HFF-Myc (cell line): ENCODE measurements around the gene ACER3.

Experiments used
- DNase-seq: peaks from one replicate; pipeline ENCODE4 v3.0.0-alpha.2; 2011; ENCODE audit warnings: low read depth; ENCODE audit errors: extremely low read depth
- H3K4me3 ChIP-seq: replicated peaks from 2 replicates; pipeline ENCODE4 v1.5.1; 2011; ENCODE audit warnings: low read depth, mild to moderate bottlenecking, control low read depth, low read length
- TF ChIP-seq, protein P1 (sequence below): IDR thresholded peaks from 2 replicates; pipeline ENCODE4 v1.5.1; 2012; ENCODE audit warnings: mild to moderate bottlenecking, low read depth, low read length, control low read depth; ENCODE audit errors: missing control alignments

The ACER3 gene

DNA sequence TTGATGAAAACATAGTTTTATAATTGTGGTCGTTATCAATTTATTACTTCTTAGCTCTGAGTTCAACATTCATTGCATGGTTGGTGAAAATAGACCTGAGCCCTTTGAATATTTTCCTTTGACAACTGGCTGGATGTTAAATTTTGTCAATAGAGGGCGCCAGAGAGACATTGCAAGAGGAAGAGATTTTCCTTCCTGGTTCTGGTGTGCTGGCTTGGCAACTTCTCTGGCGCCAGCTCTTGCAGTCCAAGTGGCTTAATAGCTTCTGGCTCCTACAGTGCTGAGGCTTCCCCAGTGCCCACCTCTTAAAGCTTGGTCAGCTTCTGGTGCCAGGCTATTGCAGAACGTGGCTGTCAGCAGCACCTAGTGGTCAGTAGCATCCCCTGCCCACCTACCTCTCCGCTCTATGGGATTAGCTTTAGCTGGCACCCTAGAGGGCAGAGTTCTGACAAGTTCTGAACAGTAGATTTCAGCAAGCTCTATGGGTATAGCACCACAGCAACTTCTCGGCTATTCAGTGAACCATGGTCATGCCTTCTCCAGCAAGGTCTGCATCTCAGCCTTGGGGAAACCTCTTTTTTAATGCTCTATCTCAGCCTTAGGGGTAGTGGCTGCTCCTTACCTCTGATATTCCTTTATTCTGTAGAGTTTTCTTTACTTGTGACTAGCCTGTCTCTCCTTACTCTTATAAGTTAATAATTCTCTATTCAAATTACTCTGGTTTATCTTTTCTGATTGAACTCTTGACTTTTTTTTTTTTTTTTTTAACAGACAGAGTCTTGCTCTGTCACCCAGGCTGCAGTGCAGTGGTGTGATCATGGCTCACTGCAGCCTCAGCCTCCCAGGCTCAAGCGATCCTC, 59.4 kb downstream of the ACER3 start:
- no peak overlapping the region for H3K4me3 ChIP-seq
- TF ChIP-seq, protein P1, sequence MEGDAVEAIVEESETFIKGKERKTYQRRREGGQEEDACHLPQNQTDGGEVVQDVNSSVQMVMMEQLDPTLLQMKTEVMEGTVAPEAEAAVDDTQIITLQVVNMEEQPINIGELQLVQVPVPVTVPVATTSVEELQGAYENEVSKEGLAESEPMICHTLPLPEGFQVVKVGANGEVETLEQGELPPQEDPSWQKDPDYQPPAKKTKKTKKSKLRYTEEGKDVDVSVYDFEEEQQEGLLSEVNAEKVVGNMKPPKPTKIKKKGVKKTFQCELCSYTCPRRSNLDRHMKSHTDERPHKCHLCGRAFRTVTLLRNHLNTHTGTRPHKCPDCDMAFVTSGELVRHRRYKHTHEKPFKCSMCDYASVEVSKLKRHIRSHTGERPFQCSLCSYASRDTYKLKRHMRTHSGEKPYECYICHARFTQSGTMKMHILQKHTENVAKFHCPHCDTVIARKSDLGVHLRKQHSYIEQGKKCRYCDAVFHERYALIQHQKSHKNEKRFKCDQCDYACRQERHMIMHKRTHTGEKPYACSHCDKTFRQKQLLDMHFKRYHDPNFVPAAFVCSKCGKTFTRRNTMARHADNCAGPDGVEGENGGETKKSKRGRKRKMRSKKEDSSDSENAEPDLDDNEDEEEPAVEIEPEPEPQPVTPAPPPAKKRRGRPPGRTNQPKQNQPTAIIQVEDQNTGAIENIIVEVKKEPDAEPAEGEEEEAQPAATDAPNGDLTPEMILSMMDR: peak; percentile 91
- DNase-seq: peak; percentile 60

DNA sequence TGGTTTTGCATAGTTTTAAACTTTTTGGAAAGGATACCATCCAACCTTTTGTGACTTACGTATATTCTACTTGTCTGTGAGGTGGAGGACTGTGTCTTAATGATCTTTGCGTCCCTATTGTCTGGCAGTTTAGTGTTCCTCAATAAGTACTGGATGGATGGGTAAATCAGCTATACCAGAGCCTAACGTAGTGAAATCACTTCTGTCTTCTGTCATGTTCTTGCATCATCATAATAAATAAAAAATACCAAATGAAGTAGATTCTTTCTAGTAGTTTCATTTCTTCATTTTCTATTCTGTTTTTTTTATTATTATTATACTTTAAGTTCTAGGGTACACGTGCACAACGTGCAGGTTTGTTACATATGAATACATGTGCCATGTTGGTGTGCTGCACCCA, 66.4 kb downstream of the ACER3 start:
- TF ChIP-seq, protein P1: no peak
- no peak for DNase-seq
- H3K4me3 ChIP-seq: no peak overlapping the region

DNA sequence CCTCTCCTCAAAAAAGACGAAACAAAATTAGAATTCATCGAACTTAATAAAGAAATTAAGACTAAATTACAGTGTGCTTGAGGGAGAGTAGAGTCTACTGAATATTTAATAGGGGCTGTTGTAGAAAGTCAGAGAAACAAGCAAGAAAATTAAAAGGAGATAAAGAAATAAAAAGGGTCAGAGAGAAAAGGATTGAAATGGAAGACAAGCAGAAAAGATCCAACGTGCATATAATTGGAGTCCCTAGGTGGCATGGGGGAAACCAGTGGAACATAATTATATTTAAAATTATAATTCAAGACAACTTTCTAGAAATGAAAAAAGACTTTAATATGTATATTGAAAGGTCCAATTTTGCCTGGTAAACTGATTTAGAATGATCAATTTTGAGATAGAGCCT, 74.3 kb downstream of the ACER3 start:
- no peak overlapping the region for H3K4me3 ChIP-seq
- TF ChIP-seq, protein P1: no peak
- no peak for DNase-seq

DNA sequence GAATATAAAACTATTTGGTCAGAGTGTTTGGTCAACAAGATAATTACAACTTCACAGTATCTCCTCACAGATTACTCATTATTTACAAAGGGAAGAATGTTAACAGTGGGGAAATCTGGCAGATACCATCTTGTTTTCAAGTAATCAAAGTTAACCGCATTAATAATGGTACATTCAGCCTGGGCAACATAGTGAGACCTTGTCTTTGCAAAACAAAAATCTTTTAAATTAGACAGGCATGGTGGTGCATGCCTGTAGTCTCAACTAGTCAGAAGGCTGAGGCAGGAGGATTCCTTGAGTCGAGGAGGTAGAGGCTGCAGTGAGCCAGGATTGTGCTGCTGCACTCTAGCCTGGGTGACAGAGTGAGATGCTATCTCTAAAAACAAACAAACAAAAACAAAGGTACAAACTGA, 78.5 kb downstream of the ACER3 start:
- no peak for DNase-seq
- no peak overlapping the region for H3K4me3 ChIP-seq
- TF ChIP-seq, protein P1: no peak

DNA sequence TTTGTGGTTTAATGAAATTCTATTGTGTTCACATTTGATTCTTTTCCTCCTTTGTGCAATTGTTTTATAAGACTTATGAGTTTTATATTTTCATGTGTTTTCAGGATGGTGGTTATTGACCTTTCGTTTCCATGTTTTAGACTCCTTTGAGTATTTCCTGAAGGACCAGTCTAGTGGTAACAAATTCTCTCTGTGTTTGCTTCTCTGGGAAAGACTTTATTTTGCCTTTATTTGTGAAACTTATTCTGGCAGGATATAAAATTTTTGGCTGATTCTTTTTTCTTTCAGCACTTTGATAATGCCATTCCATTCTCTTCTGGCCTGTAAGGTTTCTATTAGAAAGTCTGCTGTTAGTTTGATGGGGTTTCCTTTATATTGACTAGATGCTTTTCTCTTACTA, 83.5 kb downstream of the ACER3 start:
- no peak overlapping the region for H3K4me3 ChIP-seq
- TF ChIP-seq, protein P1: no peak
- no peak for DNase-seq

DNA sequence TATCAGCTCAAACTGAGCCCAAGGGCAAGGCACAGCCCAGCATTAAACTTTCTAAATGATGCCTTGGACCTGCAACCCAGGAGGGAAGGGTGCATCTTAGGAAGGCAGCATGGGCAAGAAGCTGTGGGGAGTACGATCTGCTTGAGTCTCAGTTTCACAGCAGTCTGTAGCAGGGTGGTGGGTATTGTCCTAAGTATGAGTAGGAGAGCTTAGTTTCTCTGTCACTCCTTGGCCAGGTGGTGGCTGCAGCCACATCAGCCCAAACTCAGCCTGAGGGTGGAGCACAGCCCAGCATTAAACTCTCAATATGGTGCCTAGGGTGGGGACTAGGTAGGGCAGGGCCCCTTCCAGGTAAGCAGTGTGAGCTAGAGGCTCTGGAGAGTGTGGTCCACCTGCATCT, 85.5 kb downstream of the ACER3 start:
- TF ChIP-seq, protein P1: no peak
- no peak overlapping the region for H3K4me3 ChIP-seq

DNA sequence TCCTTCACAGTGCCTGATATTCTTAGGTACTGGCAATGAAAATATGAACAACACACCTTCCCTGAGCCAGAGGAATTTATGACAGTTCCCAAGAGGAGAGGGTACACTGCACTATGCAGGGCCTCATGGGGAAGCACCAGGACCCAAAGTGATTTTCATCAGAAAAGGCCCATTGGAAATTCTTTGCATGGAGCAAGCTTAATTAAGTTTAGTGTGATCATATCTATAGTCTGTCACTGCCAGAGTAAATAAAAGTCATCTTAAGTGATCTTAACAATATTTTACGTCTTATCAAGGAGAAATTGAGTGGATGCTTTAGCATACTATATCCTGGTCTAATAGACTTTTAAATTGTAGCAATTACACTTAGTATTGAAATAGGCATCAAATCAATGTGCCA, 86.5 kb downstream of the ACER3 start:
- DNase-seq: no peak
- TF ChIP-seq, protein P1: no peak
- no peak overlapping the region for H3K4me3 ChIP-seq

More for the DNA sequence above, 85.5 kb downstream of the ACER3 start:
- no peak for DNase-seq
